ENCODE measurements around the gene NELL1.

Gene NELL1

GRCh38 chr11:21301981-21302380 is 632.6 kb downstream of the NELL1 start:
- in situ Hi-C loops (cut with MboI; ENCODE audit: low sequenced_read_pairs) = no loop called here

GRCh38 chr11:21306739-21307358 is 637.5 kb downstream of the NELL1 start:
- in situ Hi-C loops (cut with MboI; ENCODE audit: low sequenced_read_pairs) = no loop called here

- in situ Hi-C loops (cut with MboI; ENCODE audit: low sequenced_read_pairs) = no loop called here
Measured at GRCh38 chr11:21307874-21308273, 638.5 kb downstream of the NELL1 start.

GRCh38 chr11:21316591-21316990 is 647.2 kb downstream of the NELL1 start:
- in situ Hi-C loops (cut with MboI; ENCODE audit: low sequenced_read_pairs) = no loop called here

GRCh38 chr11:21321072-21321471 is 651.7 kb downstream of the NELL1 start:
- in situ Hi-C loops (cut with MboI; ENCODE audit: low sequenced_read_pairs) = no loop called here

- in situ Hi-C loops (cut with MboI; ENCODE audit: low sequenced_read_pairs) = no loop called here
Measured at GRCh38 chr11:21321530-21321929, 652.1 kb downstream of the NELL1 start.

- in situ Hi-C loops (cut with MboI; ENCODE audit: low sequenced_read_pairs) = no loop called here
Measured at GRCh38 chr11:21323617-21324016, 654.2 kb downstream of the NELL1 start.

- in situ Hi-C loops (cut with MboI; ENCODE audit: low sequenced_read_pairs) = no loop called here
Measured at GRCh38 chr11:21343204-21343603, 673.8 kb downstream of the NELL1 start.

- in situ Hi-C loops (cut with MboI; ENCODE audit: low sequenced_read_pairs) = no loop called here
Measured at GRCh38 chr11:21346361-21346760, 677.0 kb downstream of the NELL1 start.

GRCh38 chr11:21350613-21351012 is 681.2 kb downstream of the NELL1 start:
- in situ Hi-C loops (cut with MboI; ENCODE audit: low sequenced_read_pairs) = no loop called here

- in situ Hi-C loops (cut with MboI; ENCODE audit: low sequenced_read_pairs) = no loop called here
Measured at GRCh38 chr11:21353425-21353824, 684.0 kb downstream of the NELL1 start.

- in situ Hi-C loops (cut with MboI; ENCODE audit: low sequenced_read_pairs) = no loop called here
Measured at GRCh38 chr11:21364866-21365624, 695.7 kb downstream of the NELL1 start.

GRCh38 chr11:21369947-21370346 is 700.6 kb downstream of the NELL1 start:
- in situ Hi-C loops (cut with MboI; ENCODE audit: low sequenced_read_pairs) = no loop called here

- in situ Hi-C loops (cut with MboI; ENCODE audit: low sequenced_read_pairs) = no loop called here
Measured at GRCh38 chr11:21371044-21371443, 701.7 kb downstream of the NELL1 start.

GRCh38 chr11:21372672-21373071 is 703.3 kb downstream of the NELL1 start:
- in situ Hi-C loops (cut with MboI; ENCODE audit: low sequenced_read_pairs) = no loop called here

- in situ Hi-C loops (cut with MboI; ENCODE audit: low sequenced_read_pairs) = no loop called here
Measured at GRCh38 chr11:21374376-21374775, 705.0 kb downstream of the NELL1 start.

GRCh38 chr11:21385669-21386440 is 716.5 kb downstream of the NELL1 start:
- in situ Hi-C loops (cut with MboI; ENCODE audit: low sequenced_read_pairs) = no loop called here

- in situ Hi-C loops (cut with MboI; ENCODE audit: low sequenced_read_pairs) = no loop called here
Measured at GRCh38 chr11:21390430-21390829, 721.0 kb downstream of the NELL1 start.

- in situ Hi-C loops (cut with MboI; ENCODE audit: low sequenced_read_pairs) = no loop called here
Measured at GRCh38 chr11:21396342-21397008, 727.1 kb downstream of the NELL1 start.

- in situ Hi-C loops (cut with MboI; ENCODE audit: low sequenced_read_pairs) = no loop called here
Measured at GRCh38 chr11:21398195-21398594, 728.8 kb downstream of the NELL1 start.

- in situ Hi-C loops (cut with MboI; ENCODE audit: low sequenced_read_pairs) = no loop called here
Measured at GRCh38 chr11:21401496-21401895, 732.1 kb downstream of the NELL1 start.
